ENCODE results near the gene ABCB9.

DNA sequence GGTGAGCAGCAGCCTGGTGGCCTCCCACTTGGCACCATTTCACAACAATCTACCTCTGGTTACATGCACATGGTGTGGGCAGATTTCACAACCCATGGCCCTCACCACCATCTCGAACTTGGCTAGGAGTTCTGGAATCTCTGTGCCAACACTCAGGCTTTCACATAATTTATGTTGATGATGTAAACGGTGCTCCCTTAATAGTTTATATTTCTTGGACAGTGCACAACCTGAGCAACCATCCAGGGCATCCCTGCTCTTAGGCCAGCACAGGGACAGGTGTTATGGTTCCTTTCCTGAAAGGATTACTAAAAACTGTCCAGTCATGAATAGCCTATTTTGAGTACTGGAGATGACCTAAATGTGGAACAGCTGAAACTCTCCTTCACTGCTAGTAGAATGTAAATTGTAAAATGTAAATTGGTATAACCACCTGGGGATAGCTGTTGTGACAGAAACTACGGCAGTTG, 28.6 kb downstream of the ABCB9 start:
- TF ChIP-seq, protein P1, sequence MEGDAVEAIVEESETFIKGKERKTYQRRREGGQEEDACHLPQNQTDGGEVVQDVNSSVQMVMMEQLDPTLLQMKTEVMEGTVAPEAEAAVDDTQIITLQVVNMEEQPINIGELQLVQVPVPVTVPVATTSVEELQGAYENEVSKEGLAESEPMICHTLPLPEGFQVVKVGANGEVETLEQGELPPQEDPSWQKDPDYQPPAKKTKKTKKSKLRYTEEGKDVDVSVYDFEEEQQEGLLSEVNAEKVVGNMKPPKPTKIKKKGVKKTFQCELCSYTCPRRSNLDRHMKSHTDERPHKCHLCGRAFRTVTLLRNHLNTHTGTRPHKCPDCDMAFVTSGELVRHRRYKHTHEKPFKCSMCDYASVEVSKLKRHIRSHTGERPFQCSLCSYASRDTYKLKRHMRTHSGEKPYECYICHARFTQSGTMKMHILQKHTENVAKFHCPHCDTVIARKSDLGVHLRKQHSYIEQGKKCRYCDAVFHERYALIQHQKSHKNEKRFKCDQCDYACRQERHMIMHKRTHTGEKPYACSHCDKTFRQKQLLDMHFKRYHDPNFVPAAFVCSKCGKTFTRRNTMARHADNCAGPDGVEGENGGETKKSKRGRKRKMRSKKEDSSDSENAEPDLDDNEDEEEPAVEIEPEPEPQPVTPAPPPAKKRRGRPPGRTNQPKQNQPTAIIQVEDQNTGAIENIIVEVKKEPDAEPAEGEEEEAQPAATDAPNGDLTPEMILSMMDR (IDR thresholded peaks at IDR 0.05), result no peak
- TF ChIP-seq POLR2A (IDR thresholded peaks at IDR 0.05), result no peak
